OCI-LY7 (cell line): ENCODE measurements around the gene PIK3R1. TPM values are rescaled to one million over a fixed set of nuclear protein-coding genes. Genes with fewer than 3 reads are reported as not detected.

Experiments used
- BruUV-seq: library from RNA; stranded (reverse); fragments of 400-500 nt; replicated peaks from 2 replicates; lab custom pipeline; 2021; lab: Mats Ljungman, UMichigan
- CTCF ChIA-PET: fragments of 300-600 bp; sonication (Branson Sonifier 250); formaldehyde crosslinking; loops from one replicate; lab custom pipeline; 2022; ENCODE audit warnings: antibody characterized with exemption; ENCODE audit not compliant: unreplicated experiment; lab: Charles Lee
- POLR2A ChIA-PET: fragments of 300-600 bp; sonication (Branson Sonifier 250); formaldehyde crosslinking; loops from one replicate; lab custom pipeline; 2022; ENCODE audit warnings: antibody characterized with exemption; lab: Charles Lee
- DNase-seq: peaks from one replicate; pipeline ENCODE4 v3.0.0-alpha.2; 2015; ENCODE audit warnings: low spot score
- H2AFZ ChIP-seq: fragments of 200-600 bp; sonication (generic), shearing (Covaris generic); 2 replicates; pipeline ENCODE4 v1.6.1; 2014; ENCODE audit warnings: mild to moderate bottlenecking, antibody characterized with exemption, low read length, moderate library complexity
- H3K27ac ChIP-seq: fragments of 200-600 bp; sonication (generic); 2 replicates; pipeline ENCODE4 v1.5.1; 2014; ENCODE audit warnings: mixed run types, low read depth, mild to moderate bottlenecking, moderate library complexity, low read length, inconsistent platforms; ENCODE audit not compliant: poor library complexity, severe bottlenecking
- H3K36me3 ChIP-seq: fragments of 200-600 bp; sonication (generic); 2 replicates; pipeline ENCODE4 v1.6.1; 2014; ENCODE audit warnings: mild to moderate bottlenecking, antibody characterized with exemption, low read length, moderate library complexity, mixed read lengths; ENCODE audit not compliant: insufficient read depth
- H3K4me1 ChIP-seq: fragments of 200-600 bp; sonication (generic); 2 replicates; pipeline ENCODE4 v1.5.1; 2014; ENCODE audit warnings: mild to moderate bottlenecking, low read length; ENCODE audit not compliant: insufficient read depth, poor library complexity, severe bottlenecking
- H3K4me2 ChIP-seq: fragments of 200-600 bp; sonication (generic); 2 replicates; pipeline ENCODE4 v1.6.1; 2014; ENCODE audit warnings: mild to moderate bottlenecking, low read length
- H3K4me3 ChIP-seq: fragments of 200-600 bp; sonication (generic); 2 replicates; pipeline ENCODE4 v1.5.1; 2014; ENCODE audit warnings: mild to moderate bottlenecking, low read depth, low read length; ENCODE audit not compliant: poor library complexity, severe bottlenecking
- H3K79me2 ChIP-seq: fragments of 200-600 bp; sonication (generic); 2 replicates; pipeline ENCODE4 v1.6.1; 2016; ENCODE audit warnings: low read depth, mild to moderate bottlenecking, low read length, moderate library complexity, mixed read lengths; ENCODE audit not compliant: insufficient read depth
- H3K9me2 ChIP-seq: fragments of 200-600 bp; sonication (generic); 2 replicates; pipeline ENCODE4 v1.6.1; 2016; ENCODE audit warnings: mild to moderate bottlenecking, low read length, mixed read lengths; ENCODE audit not compliant: insufficient read depth
- H3K9me3 ChIP-seq: fragments of 200-600 bp; sonication (generic); 2 replicates; pipeline ENCODE4 v1.6.1; 2014; ENCODE audit warnings: mild to moderate bottlenecking, mixed run types, low read length, mixed read lengths
- H4K20me1 ChIP-seq: fragments of 200-600 bp; sonication (generic); 2 replicates; pipeline ENCODE4 v1.6.1; 2014; ENCODE audit warnings: mild to moderate bottlenecking, antibody characterized with exemption, low read length, moderate library complexity, mixed read lengths; ENCODE audit not compliant: insufficient read depth
- EZH2phosphoT487 ChIP-seq: fragments of 200-600 bp; sonication (generic); IDR thresholded peaks from 2 replicates; pipeline ENCODE4 v1.6.1; 2018; ENCODE audit warnings: low read depth, borderline replicate concordance, mild to moderate bottlenecking, mixed run types, antibody characterized with exemption, low read length, moderate library complexity, mixed read lengths
- intact Hi-C: fragments of 100-400 bp; cut with micrococcal nuclease; formaldehyde crosslinking; loops from one replicate; pipeline ENCODE4 v1.10.0; 2022; ENCODE audit not compliant: unreplicated experiment
- total RNA-seq, 2 experiments: library from RNA; depleted of rRNA in 1 of 2; stranded (reverse); fragments of >200 nt in 1 of 2; shearing (Covaris generic) in 1 of 2; gene quantifications; 2 replicates each; pipeline ENCODE4 v1.2.3, GENCODE V29; 2014 to 2022
- TF ChIP-seq, protein P1 (sequence below): fragments of 200-600 bp; sonication (generic); conservative IDR thresholded peaks from 2 replicates; pipeline ENCODE4 v1.5.1; 2014; ENCODE audit warnings: mild to moderate bottlenecking, antibody characterized with exemption, low read length, moderate library complexity, mixed read lengths

Gene PIK3R1
- total RNA-seq, 2 experiments from 2014 or later = 15.8 to 43.4 TPM

DNA sequence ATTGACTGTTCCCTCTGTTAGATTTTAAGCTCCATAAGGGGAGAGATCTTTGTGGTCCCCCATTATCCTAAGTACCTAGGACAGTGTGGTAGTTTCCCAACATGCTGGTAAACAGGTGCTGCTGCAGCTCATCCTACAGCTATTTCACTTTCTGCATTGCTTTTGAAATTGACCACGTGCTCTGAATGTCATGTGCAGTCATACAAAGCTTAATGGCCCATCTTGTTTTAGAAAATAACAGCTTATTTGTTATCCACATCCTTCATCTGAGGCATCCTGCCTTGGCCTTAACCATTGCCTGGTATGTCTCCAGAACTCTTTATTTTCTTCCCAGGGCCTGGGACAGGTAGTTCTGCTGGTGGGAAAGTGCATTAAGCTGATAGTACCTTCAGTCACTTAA, 14.7 kb downstream of the PIK3R1 start:
- intact Hi-C loops = no loop called here
- ChIA-PET CTCF (no interaction called here), POLR2A (interaction anchor here (0.5 to 1.4 kb wide), 3 partner anchors 12 to 307 kb away, joined by 3 to 4 read pairs (median 3); no protein-coding TSS in a partner anchor)
- H3K9me3 ChIP-seq = no peaks in the 10 kb centered on the region
- TF ChIP-seq, protein P1, sequence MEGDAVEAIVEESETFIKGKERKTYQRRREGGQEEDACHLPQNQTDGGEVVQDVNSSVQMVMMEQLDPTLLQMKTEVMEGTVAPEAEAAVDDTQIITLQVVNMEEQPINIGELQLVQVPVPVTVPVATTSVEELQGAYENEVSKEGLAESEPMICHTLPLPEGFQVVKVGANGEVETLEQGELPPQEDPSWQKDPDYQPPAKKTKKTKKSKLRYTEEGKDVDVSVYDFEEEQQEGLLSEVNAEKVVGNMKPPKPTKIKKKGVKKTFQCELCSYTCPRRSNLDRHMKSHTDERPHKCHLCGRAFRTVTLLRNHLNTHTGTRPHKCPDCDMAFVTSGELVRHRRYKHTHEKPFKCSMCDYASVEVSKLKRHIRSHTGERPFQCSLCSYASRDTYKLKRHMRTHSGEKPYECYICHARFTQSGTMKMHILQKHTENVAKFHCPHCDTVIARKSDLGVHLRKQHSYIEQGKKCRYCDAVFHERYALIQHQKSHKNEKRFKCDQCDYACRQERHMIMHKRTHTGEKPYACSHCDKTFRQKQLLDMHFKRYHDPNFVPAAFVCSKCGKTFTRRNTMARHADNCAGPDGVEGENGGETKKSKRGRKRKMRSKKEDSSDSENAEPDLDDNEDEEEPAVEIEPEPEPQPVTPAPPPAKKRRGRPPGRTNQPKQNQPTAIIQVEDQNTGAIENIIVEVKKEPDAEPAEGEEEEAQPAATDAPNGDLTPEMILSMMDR = no peak
- no peak for TF ChIP-seq EZH2phosphoT487
- H3K4me2 ChIP-seq = no peak overlapping the region
- no peak overlapping the region for H3K4me3 ChIP-seq
- peaks cover 45% of the 10 kb centered on the region for H3K36me3 ChIP-seq
- H2AFZ ChIP-seq = no peak overlapping the region
- no peak for DNase-seq
- H3K27ac ChIP-seq = no peak overlapping the region
- no peaks in the 10 kb centered on the region for H3K4me1 ChIP-seq
- no peaks in the 10 kb centered on the region for H3K9me2 ChIP-seq
- H4K20me1 ChIP-seq = peaks cover 10% of the 10 kb centered on the region
- H3K79me2 ChIP-seq = peaks cover 50% of the 10 kb centered on the region; the same call in 1 of the 2 replicates
- no TSS peak for BruUV-seq

DNA sequence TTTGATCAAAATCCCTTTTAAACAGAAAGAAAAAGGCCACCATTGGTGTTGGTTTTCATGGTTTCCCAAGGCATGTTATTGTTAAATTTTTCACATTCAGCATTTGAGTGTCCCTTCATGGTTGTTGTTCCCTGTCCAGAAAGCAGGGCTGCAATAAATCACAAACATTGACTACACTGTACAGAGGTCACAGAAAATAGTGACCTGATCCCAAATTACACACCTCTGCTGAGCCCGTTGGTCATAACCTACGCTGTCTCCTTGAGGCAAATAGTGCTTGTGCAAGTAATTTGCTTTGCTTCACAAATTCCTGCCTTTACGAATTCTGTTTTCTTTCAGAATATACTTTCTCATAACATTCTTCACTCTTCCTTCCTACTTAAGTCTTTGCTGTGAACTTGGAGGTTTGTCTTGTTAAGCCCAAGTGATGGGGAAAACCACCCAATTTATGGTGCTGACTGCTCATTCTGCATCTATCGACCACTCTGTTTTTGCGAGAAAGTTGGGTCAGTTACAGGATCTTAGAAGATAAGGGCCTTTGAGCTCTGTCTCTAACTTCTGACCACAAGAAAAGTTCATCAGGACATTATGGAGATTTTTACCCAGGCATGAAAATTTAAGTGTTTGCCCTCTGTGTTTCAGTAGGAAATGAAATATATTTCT, 16.0 kb downstream of the PIK3R1 start:
- BruUV-seq = no TSS peak
- no peak overlapping the region for H3K4me2 ChIP-seq
- CTCF ChIA-PET = no interaction called here
- no peak for DNase-seq
- POLR2A ChIA-PET = interaction anchor here (1.4 kb wide), 1 partner anchor 13 kb away, joined by 4 read pairs; no protein-coding TSS in a partner anchor
- H3K4me1 ChIP-seq = no peaks in the 10 kb centered on the region
- peaks cover 57% of the 10 kb centered on the region; the same call in 1 of the 2 replicates for H3K79me2 ChIP-seq
- no peak overlapping the region for H3K4me3 ChIP-seq
- no peak overlapping the region for H2AFZ ChIP-seq
- TF ChIP-seq, protein P1 = no peak
- no peak for TF ChIP-seq EZH2phosphoT487
- no peaks in the 10 kb centered on the region for H3K9me3 ChIP-seq
- no peaks in the 10 kb centered on the region for H3K9me2 ChIP-seq
- H3K36me3 ChIP-seq = peaks cover 34% of the 10 kb centered on the region
- H4K20me1 ChIP-seq = peaks cover 10% of the 10 kb centered on the region
- H3K27ac ChIP-seq = no peak overlapping the region
- intact Hi-C loops = no loop called here

DNA sequence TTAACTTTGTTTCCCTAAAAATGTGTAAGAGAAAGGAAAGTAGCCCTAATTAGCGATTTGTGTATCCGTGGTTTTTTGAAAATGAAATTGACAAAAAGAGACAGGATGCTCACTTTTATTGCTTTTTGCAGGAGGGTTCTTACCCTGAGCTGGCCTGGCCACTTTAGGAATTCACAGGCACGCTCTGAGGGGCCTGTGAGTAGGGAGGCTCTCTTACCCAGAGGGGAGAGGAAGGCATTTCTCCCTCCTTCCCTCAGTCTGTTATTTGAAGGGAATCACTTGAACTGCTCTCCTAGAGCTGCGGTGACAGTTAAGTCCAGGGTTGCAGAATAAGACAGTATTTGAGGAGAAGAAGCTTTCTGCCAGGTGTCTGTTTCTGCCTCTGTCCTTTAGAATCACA, 16.7 kb downstream of the PIK3R1 start:
- CTCF ChIA-PET = no interaction called here
- peaks cover 10% of the 10 kb centered on the region for H4K20me1 ChIP-seq
- H3K4me1 ChIP-seq = no peaks in the 10 kb centered on the region
- H3K4me3 ChIP-seq = no peak overlapping the region
- POLR2A ChIA-PET = no interaction called here
- peaks cover 64% of the 10 kb centered on the region for H3K79me2 ChIP-seq
- no peak for DNase-seq
- TF ChIP-seq EZH2phosphoT487 = no peak
- TF ChIP-seq, protein P1 = no peak
- H3K9me3 ChIP-seq = no peaks in the 10 kb centered on the region
- no TSS peak for BruUV-seq
- H3K4me2 ChIP-seq = no peak overlapping the region
- no peak overlapping the region for H3K27ac ChIP-seq
- H3K9me2 ChIP-seq = no peaks in the 10 kb centered on the region
- intact Hi-C loops = no loop called here
- H3K36me3 ChIP-seq = peaks cover 27% of the 10 kb centered on the region
- H2AFZ ChIP-seq = no peak overlapping the region
